ENCODE results near the gene PKD2L2.
"Not testable (repeated sequence)": the region's sequence is repeated elsewhere in the genome, so short reads cannot be mapped to it uniquely, and the experiment has no call there.

Gene PKD2L2

GRCh38 chr5:137960141-137960540, 70.9 kb downstream of the PKD2L2 start:
- no peak for DNase-seq

GRCh38 chr5:137960819-137961218, 71.6 kb downstream of the PKD2L2 start:
- DNase-seq = no peak

- DNase-seq = not testable (repeated sequence)
These were observed 81.1 kb downstream of the PKD2L2 start for GRCh38 chr5:137970384-137970783.

- no peak for DNase-seq
These were observed 86.0 kb downstream of the PKD2L2 start for GRCh38 chr5:137975208-137975607.

- no peak for DNase-seq
These were observed 100.2 kb downstream of the PKD2L2 start for GRCh38 chr5:137989419-137989818.

All from inflammatory macrophage treated with lipopolysaccharide for 1 hour (primary cell).